H1 (cell line): ENCODE data around the gene KCNAB2. TPM values are rescaled to one million over a fixed set of nuclear protein-coding genes. Genes with fewer than 3 reads are reported as not detected.

Experiments used
- CTCF ChIA-PET: fragments of 300-600 bp; sonication (Branson Sonifier 250); formaldehyde crosslinking; loops from one replicate; lab custom pipeline; 2021; ENCODE audit not compliant: partially characterized antibody; lab: Charles Lee
- POLR2A ChIA-PET: fragments of 300-600 bp; sonication (Branson Sonifier 250); formaldehyde crosslinking; loops from one replicate; lab custom pipeline; 2021; ENCODE audit warnings: inconsistent platforms; ENCODE audit not compliant: partially characterized antibody; lab: Charles Lee
- DNase-seq, 2 experiments: peaks; one replicate each; pipeline versions ENCODE4 v3.0.0 to v3.0.0-alpha.2; 2010 to 2022; ENCODE audit warnings: low spot score in 2 of 2, low read depth in 1 of 2, mixed read lengths in 1 of 2
- FAIRE-seq: peaks from 2 replicates; lab custom pipeline; 2011; peaks lifted over from hg19 to GRCh38; lab: Jason Lieb, UNC
- H2AFZ ChIP-seq: 2 replicates; pipeline ENCODE4 v1.8.1; 2012; ENCODE audit warnings: low read length, inconsistent platforms
- H2AK5ac ChIP-seq: 2 replicates; pipeline ENCODE4 v1.6.1; 2013; ENCODE audit warnings: low read depth, low read length
- H2BK120ac ChIP-seq: replicated peaks from 2 replicates; pipeline ENCODE3; 2013; ENCODE audit warnings: low read depth, low read length, inconsistent platforms
- H2BK12ac ChIP-seq: 2 replicates; pipeline ENCODE4 v1.6.1; 2013; ENCODE audit warnings: low read depth, low read length
- H2BK15ac ChIP-seq: 2 replicates; pipeline ENCODE4 v1.6.1; 2013; ENCODE audit warnings: low read length
- H2BK20ac ChIP-seq: 2 replicates; pipeline ENCODE4 v1.6.1; 2013; ENCODE audit warnings: low read length
- H2BK5ac ChIP-seq: 2 replicates; pipeline ENCODE4 v1.6.1; 2013; ENCODE audit warnings: low read depth, low read length
- H3K14ac ChIP-seq: 2 replicates; pipeline ENCODE4 v1.6.1; 2013; ENCODE audit warnings: inconsistent platforms; ENCODE audit not compliant: insufficient read length
- H3K18ac ChIP-seq: 2 replicates; pipeline ENCODE4 v1.6.1; 2013; ENCODE audit warnings: low read length; ENCODE audit errors: extremely low read depth
- H3K23ac ChIP-seq: 2 replicates; pipeline ENCODE4 v1.6.1; 2013; ENCODE audit warnings: inconsistent platforms; ENCODE audit not compliant: insufficient read length
- H3K23me2 ChIP-seq: 2 replicates; pipeline ENCODE4 v1.6.1; 2013; ENCODE audit warnings: low read depth, low read length
- H3K27ac ChIP-seq: 2 replicates; pipeline ENCODE4 v1.6.1; 2011; ENCODE audit warnings: low read depth, low read length, inconsistent platforms
- H3K27me3 ChIP-seq, 4 experiments: replicated peaks in 1 of 4; 1 replicate in 1 of 4; 2 replicates in 3 of 4; pipeline versions ENCODE4 v1.6.1 to v1.8.1; 2011 to 2013; ENCODE audit warnings: low read length in 3 of 4, mild to moderate bottlenecking in 3 of 4, inconsistent platforms in 2 of 4, mixed read lengths in 2 of 4, moderate library complexity in 1 of 4; ENCODE audit not compliant: control insufficient read depth in 3 of 4, insufficient read depth in 3 of 4; ENCODE audit errors: extremely low read depth in 1 of 4
- H3K36me3 ChIP-seq, 4 experiments: 2 replicates each; pipeline versions ENCODE4 v1.6.1 to v1.8.1; 2011 to 2013; ENCODE audit warnings: mild to moderate bottlenecking in 4 of 4, low read length in 3 of 4, moderate library complexity in 2 of 4, control low read depth in 1 of 4, inconsistent platforms in 1 of 4; ENCODE audit not compliant: insufficient read depth in 4 of 4, control insufficient read depth in 2 of 4
- H3K4ac ChIP-seq: replicated peaks from 2 replicates; pipeline ENCODE3; 2013; ENCODE audit warnings: low read length, low read depth, mixed read lengths, inconsistent platforms; ENCODE audit not compliant: insufficient read length
- H3K4me1 ChIP-seq, 4 experiments: replicated peaks in 1 of 4; 1 replicate in 1 of 4; 2 replicates in 3 of 4; pipeline versions ENCODE4 v1.6.1 to v1.8.1; 2011 to 2013; ENCODE audit warnings: low read length in 3 of 4, inconsistent platforms in 2 of 4, mixed read lengths in 1 of 4; ENCODE audit not compliant: insufficient read depth in 4 of 4, control insufficient read depth in 3 of 4
- H3K4me2 ChIP-seq, 2 experiments: 2 replicates each; pipeline versions ENCODE4 v1.6.1 to v1.8.1; 2011 to 2013; ENCODE audit warnings: low read depth in 2 of 2, low read length in 2 of 2, control low read depth in 1 of 2, inconsistent platforms in 1 of 2, mild to moderate bottlenecking in 1 of 2; ENCODE audit not compliant: insufficient read depth in 1 of 2
- H3K4me3 ChIP-seq, 4 experiments: fragments of 200-600, 300-600 bp in 1 of 4; sonication (generic), shearing (Covaris generic), sonication (Bioruptor Twin) in 1 of 4; 2 replicates each; pipeline versions ENCODE4 v1.5.1 to v1.8.1; 2011 to 2016; ENCODE audit warnings: low read length in 4 of 4, low read depth in 3 of 4, control low read depth in 2 of 4, inconsistent platforms in 2 of 4, mild to moderate bottlenecking in 2 of 4, mixed read lengths in 1 of 4, moderate library complexity in 1 of 4; ENCODE audit not compliant: insufficient read depth in 2 of 4; ENCODE audit errors: extremely low read depth in 1 of 4
- H3K56ac ChIP-seq: replicated peaks from 2 replicates; pipeline ENCODE3; 2013; ENCODE audit warnings: low read depth, mild to moderate bottlenecking, mixed read lengths, low read length, inconsistent platforms; ENCODE audit not compliant: insufficient read length
- H3K79me1 ChIP-seq: 2 replicates; pipeline ENCODE4 v1.6.1; 2013; ENCODE audit warnings: low read depth, low read length, control low read depth
- H3K79me2 ChIP-seq, 2 experiments: 2 replicates each; pipeline versions ENCODE4 v1.6.1 to v1.8.1; 2012 to 2013; ENCODE audit warnings: low read length in 2 of 2, mild to moderate bottlenecking in 2 of 2, inconsistent platforms in 1 of 2; ENCODE audit not compliant: insufficient read depth in 2 of 2, control insufficient read depth in 1 of 2
- H3K9ac ChIP-seq, 4 experiments: replicated peaks in 1 of 4; 1 replicate in 1 of 4; 2 replicates in 3 of 4; pipeline versions ENCODE4 v1.6.1 to v1.8.1; 2011 to 2013; ENCODE audit warnings: low read depth in 3 of 4, low read length in 3 of 4, control low read depth in 2 of 4, mild to moderate bottlenecking in 2 of 4, moderate library complexity in 2 of 4, inconsistent platforms in 1 of 4; ENCODE audit errors: extremely low read depth in 1 of 4
- H3K9me3 ChIP-seq, 2 experiments: 2 replicates each; pipeline versions ENCODE4 v1.6.1 to v1.8.1; 2012 to 2013; ENCODE audit warnings: mild to moderate bottlenecking in 2 of 2, moderate library complexity in 2 of 2, control low read depth in 1 of 2, inconsistent platforms in 1 of 2, low read depth in 1 of 2, low read length in 1 of 2, mixed read lengths in 1 of 2; ENCODE audit not compliant: insufficient read depth in 2 of 2
- H4K20me1 ChIP-seq, 2 experiments: replicated peaks in 1 of 2; 2 replicates each; pipeline versions ENCODE3 to v1.8.1; 2011 to 2013; ENCODE audit warnings: inconsistent platforms in 2 of 2, low read length in 2 of 2, mild to moderate bottlenecking in 1 of 2; ENCODE audit not compliant: insufficient read depth in 2 of 2, control insufficient read depth in 1 of 2
- H4K5ac ChIP-seq: 2 replicates; pipeline ENCODE4 v1.6.1; 2013; ENCODE audit warnings: low read length, low read depth, mixed read lengths, inconsistent platforms; ENCODE audit not compliant: insufficient read length
- H4K8ac ChIP-seq: 2 replicates; pipeline ENCODE4 v1.8.0; 2013; ENCODE audit warnings: mild to moderate bottlenecking, moderate library complexity, low read length, inconsistent platforms; ENCODE audit not compliant: insufficient read depth; ENCODE audit errors: extremely low read depth
- H4K91ac ChIP-seq: replicated peaks from 2 replicates; pipeline ENCODE3; 2013; ENCODE audit warnings: low read length, mixed read lengths, inconsistent platforms; ENCODE audit not compliant: insufficient read length
- CEBPB ChIP-seq: IDR thresholded peaks from 2 replicates; pipeline ENCODE4 v1.6.1; 2012; ENCODE audit warnings: low read depth, low read length
- SRF ChIP-seq: IDR thresholded peaks from 2 replicates; pipeline ENCODE4 v1.6.1; 2011; ENCODE audit warnings: mild to moderate bottlenecking, low read depth, low read length, moderate library complexity
- WGBS, 2 experiments: shearing (Covaris generic) in 1 of 2; methylation state at CpG; one replicate each; pipeline versions ENCODE4 v1.1.6 to v1.1.7; 2013 to 2015; ENCODE audit warnings: low lambda C conversion rate in 2 of 2, mixed read lengths in 2 of 2, inconsistent platforms in 1 of 2, low coverage in 1 of 2, missing lambda C conversion rate in 1 of 2; ENCODE audit not compliant: insufficient replicate concordance in 2 of 2, insufficient coverage in 1 of 2, insufficient read length in 1 of 2; ENCODE audit errors: extremely low coverage in 1 of 2, missing lambda C conversion rate in 1 of 2; 5-methylcytosine and 5-hydroxymethylcytosine counted together
- polyA plus RNA-seq, 7 experiments: library from polyadenylated mRNA; depleted of rRNA in 3 of 7; stranded (reverse) in 5 of 7; unstranded in 2 of 7; fragments of >200 nt in 5 of 7; fragments of 200-250 nt in 2 of 7; gene quantifications; 1 replicate in 5 of 7; 2 replicates in 1 of 7; 4 replicates in 1 of 7; pipeline versions ENCODE4 v1.2.1 to v1.2.3, GENCODE V29; 2011 to 2013; ENCODE audit warnings: missing spikeins in 2 of 7, mixed read lengths in 2 of 7
- total RNA-seq: library from RNA; stranded (reverse); fragmentation: NEBNext Ultra II Directional; extraction: Animal tissue kit (Norgen Biotek cat#: 25700); gene quantifications from 2 replicates; pipeline ENCODE4 v1.2.1, GENCODE V29; 2021

The KCNAB2 gene
- total and polyA plus RNA-seq, 2 of the 8 experiments (the other 6 are each of a cell fraction or from before 2014, with no cell fraction given), result 4.5 to 7.0 TPM

- no peak overlapping the region for H2AK5ac ChIP-seq
- no peak overlapping the region for H3K4me3 ChIP-seq
- no peak overlapping the region for H3K14ac ChIP-seq
- H2BK15ac ChIP-seq, result no peak overlapping the region
- no peak overlapping the region for H4K5ac ChIP-seq
- POLR2A ChIA-PET, result no interaction called here
- H2BK120ac ChIP-seq, result no peak overlapping the region
- no peak overlapping the region for H3K4me2 ChIP-seq
- DNase-seq, result no peak
- no peak for FAIRE-seq
- H3K9me3 ChIP-seq, result no peaks in the 10 kb centered on the region
- no peak overlapping the region for H2BK5ac ChIP-seq
- no peak overlapping the region for H3K27ac ChIP-seq
- H3K4me1 ChIP-seq, result peaks cover 0 to 4% (median 3%) of the 10 kb centered on the region in 4 experiments; a peak in 4 of 7 replicates
- H3K18ac ChIP-seq, result no peak overlapping the region
- no peak overlapping the region for H2BK12ac ChIP-seq
- H3K36me3 ChIP-seq, result no peaks in the 10 kb centered on the region
- H4K20me1 ChIP-seq, result no peaks in the 10 kb centered on the region
- H3K27me3 ChIP-seq, result peaks cover 0 to 6% (median 5%) of the 10 kb centered on the region in 4 experiments; a peak in 5 of 7 replicates
- no peaks in the 10 kb centered on the region for H3K23me2 ChIP-seq
- no peaks in the 10 kb centered on the region for H3K79me1 ChIP-seq
- no peak overlapping the region for H3K56ac ChIP-seq
- H3K4ac ChIP-seq, result no peak overlapping the region
- TF ChIP-seq SRF, result no peak
- peak; percentile 61; the same call in 1 of the 2 replicates for TF ChIP-seq CEBPB
- TF ChIP-seq, all 59 proteins: peak for 1
- Histone ChIP-seq H3K9ac (no peak overlapping the region), H3K23ac (no peak overlapping the region), H2BK20ac (no peak overlapping the region), H3K79me2 (no peaks in the 10 kb centered on the region), H4K91ac (no peak overlapping the region), H2AFZ (no peak overlapping the region), H4K8ac (no peak overlapping the region)
- 95% methylated on average over 7 of the region's 7 CpGs; no CpG with 5 or more reads in 1 of the 2 experiments for WGBS, 2 experiments
- CTCF ChIA-PET, result interaction anchor here (2.3 kb wide), 1 partner anchor 10 kb away, joined by 6 read pairs; no protein-coding TSS in a partner anchor
Observed at GRCh38 chr1:6123083-6123482, 77.4 kb downstream of the KCNAB2 start.
